ENCODE measurements around the gene ASIC4.

The ASIC4 gene

GRCh38 chr2:219554350-219554749, 40.1 kb downstream of the ASIC4 start:
- DNase-seq: no peak

- no peak for DNase-seq
Measured at GRCh38 chr2:219555956-219556355, 41.7 kb downstream of the ASIC4 start.

- DNase-seq: no peak
Measured at GRCh38 chr2:219556413-219556812, 42.1 kb downstream of the ASIC4 start.

GRCh38 chr2:219557320-219557719, 43.0 kb downstream of the ASIC4 start:
- no peak for DNase-seq

- DNase-seq: no peak
Measured at GRCh38 chr2:219557791-219558785, 43.8 kb downstream of the ASIC4 start.

- DNase-seq: no peak
Measured at GRCh38 chr2:219559156-219559915, 45.1 kb downstream of the ASIC4 start.

- DNase-seq: peak in 4 of 6 experiments; percentile 10 to 29 (median 14)
Measured at GRCh38 chr2:219560037-219560892, 46.0 kb downstream of the ASIC4 start.

- DNase-seq: no peak
Measured at GRCh38 chr2:219560893-219561178, 46.6 kb downstream of the ASIC4 start.

GRCh38 chr2:219561179-219562048, 47.1 kb downstream of the ASIC4 start:
- DNase-seq: no peak

- no peak for DNase-seq
Measured at GRCh38 chr2:219562049-219563020, 48.1 kb downstream of the ASIC4 start.

- DNase-seq: no peak
Measured at GRCh38 chr2:219563271-219563928, 49.1 kb downstream of the ASIC4 start.

- no peak for DNase-seq
Measured at GRCh38 chr2:219565130-219566080, 51.1 kb downstream of the ASIC4 start.

GRCh38 chr2:219566640-219567039, 52.4 kb downstream of the ASIC4 start:
- no peak for DNase-seq

GRCh38 chr2:219567131-219567530, 52.8 kb downstream of the ASIC4 start:
- no peak for DNase-seq

GRCh38 chr2:219567791-219568361, 53.6 kb downstream of the ASIC4 start:
- no peak for DNase-seq

GRCh38 chr2:219569041-219569440, 54.8 kb downstream of the ASIC4 start:
- no peak for DNase-seq

GRCh38 chr2:219569635-219570034, 55.4 kb downstream of the ASIC4 start:
- DNase-seq: no peak

GRCh38 chr2:219570194-219570923, 56.1 kb downstream of the ASIC4 start:
- no peak for DNase-seq

Data from stimulated activated naive CD4-positive, alpha-beta T cell (primary cell).